Spleen (tissue), 11 donors: ENCODE data around the gene SORL1. TPM values are rescaled to one million over a fixed set of nuclear protein-coding genes. Genes with fewer than 3 reads are reported as not detected.
A peak's percentile ranks its signal among the peaks of the same experiment; 100 is the strongest.

ENCODE experiments used
- DNase-seq: peaks from one replicate; pipeline ENCODE4 v3.0.0-alpha.2; 2020
- H3K27ac ChIP-seq, 8 donors: fragments of 200-600 bp; sonication (generic) in 7 of 8; 1 replicate in 4 of 8; 2 replicates in 4 of 8; pipeline versions ENCODE4 v1.5.0 to v1.8.0; 2016 to 2021; ENCODE audit warnings: inconsistent platforms in 4 of 8, mild to moderate bottlenecking in 4 of 8, moderate library complexity in 1 of 8
- H3K27me3 ChIP-seq, 7 donors: fragments of 200-600 bp; sonication (generic) in 6 of 7; replicated peaks in 1 of 7; 1 replicate in 4 of 7; 2 replicates in 3 of 7; pipeline versions ENCODE4 v1.5.0 to v1.8.0; 2016 to 2021; ENCODE audit warnings: inconsistent platforms in 3 of 7, mild to moderate bottlenecking in 1 of 7
- H3K36me3 ChIP-seq, 6 donors: fragments of 200-600 bp; sonication (generic) in 5 of 6; 1 replicate in 4 of 6; 2 replicates in 2 of 6; pipeline versions ENCODE4 v1.5.0 to v1.8.0; 2016 to 2021; ENCODE audit warnings: inconsistent platforms in 2 of 6
- H3K4me1 ChIP-seq, 6 donors: fragments of 200-600 bp; sonication (generic) in 5 of 6; 1 replicate in 3 of 6; 2 replicates in 3 of 6; pipeline versions ENCODE4 v1.5.0 to v1.8.0; 2016 to 2021; ENCODE audit warnings: inconsistent platforms in 3 of 6
- H3K4me3 ChIP-seq, 8 donors: fragments of 200-600 bp; sonication (generic) in 7 of 8; 1 replicate in 4 of 8; 2 replicates in 4 of 8; pipeline versions ENCODE4 v1.5.0 to v1.8.0; 2016 to 2021; ENCODE audit warnings: inconsistent platforms in 4 of 8, mild to moderate bottlenecking in 4 of 8, moderate library complexity in 2 of 8
- H3K9me3 ChIP-seq, 8 donors: fragments of 200-600 bp; sonication (generic) in 7 of 8; 1 replicate in 4 of 8; 2 replicates in 4 of 8; pipeline versions ENCODE4 v1.5.0 to v1.8.0; 2016 to 2021; ENCODE audit warnings: inconsistent platforms in 4 of 8
- CTCF ChIP-seq, 11 experiments: fragments of 200-600 bp in 7 of 11; fragments of 450-650 bp in 4 of 11; sonication (generic) in 4 of 11; IDR thresholded peaks in 8 of 11; conservative IDR thresholded peaks in 3 of 11; 1 replicate in 7 of 11; 2 replicates in 4 of 11; pipeline versions ENCODE4 v1.4.0 to v1.8.0; 2016 to 2021; ENCODE audit warnings: antibody characterized with exemption in 11 of 11, inconsistent platforms in 4 of 11, mild to moderate bottlenecking in 1 of 11
- POLR2A ChIP-seq, 3 donors: fragments of 450-650 bp; IDR thresholded peaks; one replicate each; pipeline ENCODE4 v1.5.1; 2017; ENCODE audit warnings: antibody characterized with exemption in 3 of 3, mild to moderate bottlenecking in 1 of 3
- POLR2AphosphoS5 ChIP-seq, 3 donors: sonication (generic); formaldehyde crosslinking; IDR thresholded peaks; one replicate each; pipeline ENCODE4 v1.5.1; 2017; ENCODE audit warnings: antibody characterized with exemption in 3 of 3
- WGBS, 5 donors: extraction: QIAGEN DNeasy Blood & Tissue Kit in 3 of 5; methylation state at CpG; one replicate each; pipeline versions ENCODE4 v1.1.5 to v1.1.7; 2013 to 2018; 5-methylcytosine and 5-hydroxymethylcytosine counted together
- intact Hi-C: fragments of 100-400 bp; cut with DNase I; formaldehyde crosslinking; loops from one replicate; pipeline ENCODE4 v1.15.0; 2023; ENCODE audit warnings: low total_unique reads
- polyA plus RNA-seq, 3 donors: library from polyadenylated mRNA; stranded (reverse); fragments of 200-250 nt; gene quantifications; one replicate each; pipeline ENCODE4 v1.2.1, GENCODE V29; 2013
- total RNA-seq, 7 donors: library from RNA; depleted of rRNA in 3 of 7; stranded (reverse); fragments of >200 nt in 3 of 7; fragmentation: NEBNext Ultra II Directional in 4 of 7; extraction: Animal tissue kit (Norgen Biotek cat#: 25700) in 4 of 7; gene quantifications; one replicate each; pipeline versions ENCODE4 v1.1.0 to v1.2.1, GENCODE V29; 2016 to 2021
- donor health status: healthy with polysubstance abuse.
- donor health status: DM: no; HTN: no; CAD: no; lungs with moderate emphysema.
- donor health status: DM: no; HTN: no; CAD: no.
- donor health status: Bipolar disorder and iron deficiency.
- donor health status: healthy.
- donor health status: DM: no; HTN: no; CAD: no.
- donor health status: DM: yes; HTN: yes; CAD: no.

SORL1 gene
- total and polyA plus RNA-seq, 10 donors = 3.8 to 328 (median 148) TPM

- Histone ChIP-seq H3K4me3 (no peak overlapping the region), H3K4me1 (peaks cover 4 to 44% (median 25%) of the 10 kb centered on the region in 6 donors), H3K27ac (no peak overlapping the region), H3K9me3 (no peaks in the 10 kb centered on the region), H3K27me3 (no peaks in the 10 kb centered on the region), H3K36me3 (peaks cover 0 to 100% (median 42%) of the 10 kb centered on the region in 6 donors)
- DNase-seq = no peak
- intact Hi-C loops = no loop called here
- no peak for TF ChIP-seq CTCF (IDR thresholded peaks at IDR 0.05 in 8 of 11, conservative IDR thresholded peaks at IDR 0.05 in 3 of 11)
- 72 to 84% (median 75%) methylated on average over 2 of the region's 2 CpGs for WGBS, 5 donors
Measured at GRCh38 chr11:121587182-121587581, 135.1 kb downstream of the SORL1 start.

GRCh38 chr11:121588747-121589146, 136.6 kb downstream of the SORL1 start:
- WGBS, 5 donors = 29 to 50% (median 42%) methylated on average over 8 of the region's 8 CpGs
- Histone ChIP-seq H3K4me3 (no peak overlapping the region), H3K4me1 (peaks cover 4 to 37% (median 25%) of the 10 kb centered on the region in 6 donors), H3K36me3 (peaks cover 0 to 100% (median 43%) of the 10 kb centered on the region in 6 donors), H3K9me3 (no peaks in the 10 kb centered on the region), H3K27me3 (no peaks in the 10 kb centered on the region), H3K27ac (no peak overlapping the region)
- intact Hi-C loops = no loop called here
- no peak for DNase-seq
- no peak for TF ChIP-seq CTCF (IDR thresholded peaks at IDR 0.05 in 8 of 11, conservative IDR thresholded peaks at IDR 0.05 in 3 of 11)
- no peak for TF ChIP-seq POLR2AphosphoS5 (IDR thresholded peaks at IDR 0.05)
- TF ChIP-seq POLR2A (IDR thresholded peaks at IDR 0.05) = no peak

GRCh38 chr11:121589946-121590537, 137.9 kb downstream of the SORL1 start:
- 18 to 56% (median 36%) methylated on average over 5 of the region's 5 CpGs for WGBS, 5 donors
- TF ChIP-seq POLR2A (IDR thresholded peaks at IDR 0.05) = no peak
- no peak for TF ChIP-seq CTCF (IDR thresholded peaks at IDR 0.05 in 8 of 11, conservative IDR thresholded peaks at IDR 0.05 in 3 of 11)
- TF ChIP-seq POLR2AphosphoS5 (IDR thresholded peaks at IDR 0.05) = no peak
- peaks cover 4 to 37% (median 25%) of the 10 kb centered on the region in 6 donors for H3K4me1 ChIP-seq
- H3K27me3 ChIP-seq = no peaks in the 10 kb centered on the region
- H3K9me3 ChIP-seq = no peaks in the 10 kb centered on the region
- DNase-seq = no peak
- peak overlapping the region in 1 of 8 donors; percentile 12 for H3K4me3 ChIP-seq
- H3K27ac ChIP-seq = peak overlapping the region in 4 of 8 donors; percentile 11 to 49 (median 42)
- peaks cover 0 to 100% (median 48%) of the 10 kb centered on the region in 6 donors for H3K36me3 ChIP-seq
- intact Hi-C loops = loop anchor here (2.0 to 5.0 kb wide), 2 partner anchors 273 to 341 kb away; no protein-coding TSS in a partner anchor

GRCh38 chr11:121590772-121591404, 138.8 kb downstream of the SORL1 start:
- Histone ChIP-seq H3K27me3 (no peaks in the 10 kb centered on the region), H3K27ac (peak overlapping the region in 2 of 8 donors; percentile 40 to 49), H3K9me3 (no peaks in the 10 kb centered on the region), H3K4me3 (no peak overlapping the region), H3K4me1 (peaks cover 4 to 37% (median 25%) of the 10 kb centered on the region in 6 donors), H3K36me3 (peaks cover 0 to 100% (median 55%) of the 10 kb centered on the region in 6 donors)
- TF ChIP-seq CTCF (IDR thresholded peaks at IDR 0.05 in 8 of 11, conservative IDR thresholded peaks at IDR 0.05 in 3 of 11) (no peak), POLR2AphosphoS5 (IDR thresholded peaks at IDR 0.05) (peak in 1 of 3 donors; percentile 41)
- WGBS, 5 donors = 76 to 88% (median 83%) methylated on average over 10 to 12 of the region's 12 CpGs
- intact Hi-C loops = loop anchor here (2.0 to 5.0 kb wide), 2 partner anchors 274 to 342 kb away; no protein-coding TSS in a partner anchor
- DNase-seq = no peak
